HEK293 (cell line): ENCODE measurements around the gene ASTN2.

Source experiments
- CTCF ChIA-PET: fragments of 350-600 bp; formaldehyde crosslinking; extraction: SDS; loops from one replicate; lab custom pipeline; 2021; ENCODE audit warnings: antibody characterized with exemption; lab: Yijun Ruan, JAX
- POLR2A ChIA-PET: fragments of 300-600 bp; formaldehyde crosslinking; extraction: SDS; loops from one replicate; lab custom pipeline; 2020; ENCODE audit warnings: antibody characterized with exemption, inconsistent platforms; lab: Yijun Ruan, JAX
- H3K27ac ChIP-seq: fragments of 200-500 bp; sonication (Bioruptor generic); 2 replicates; pipeline ENCODE4 v1.5.1; 2014; ENCODE audit warnings: low read depth, low read length, control low read depth, inconsistent platforms; ENCODE audit errors: extremely low read depth
- H3K36me3 ChIP-seq, 2 experiments: fragments of 200-500 bp in 1 of 2; sonication (Bioruptor generic) in 1 of 2; 1 replicate in 1 of 2; 2 replicates in 1 of 2; pipeline ENCODE4 v1.5.1; 2014 to 2017; ENCODE audit warnings: inconsistent platforms in 2 of 2, low read length in 2 of 2; ENCODE audit not compliant: control insufficient read depth in 2 of 2, insufficient read depth in 1 of 2
- H3K4me1 ChIP-seq: fragments of 200-500 bp; sonication (Bioruptor generic); 2 replicates; pipeline ENCODE4 v1.5.1; 2014; ENCODE audit warnings: mild to moderate bottlenecking, low read length, inconsistent platforms; ENCODE audit not compliant: control insufficient read depth, insufficient read depth
- H3K4me3 ChIP-seq: 2 replicates; pipeline ENCODE4 v1.5.1; 2011; ENCODE audit warnings: low read depth, mild to moderate bottlenecking, control low read depth, low read length, moderate library complexity
- H3K9me3 ChIP-seq: fragments of 200-500 bp; sonication (Bioruptor generic); 2 replicates; pipeline ENCODE4 v1.5.1; 2014; ENCODE audit warnings: low read depth, low read length, inconsistent platforms; ENCODE audit not compliant: control insufficient read depth, insufficient read depth
- AEBP2 ChIP-seq: fragments of 450-650 bp; formaldehyde crosslinking; IDR thresholded peaks from 2 replicates; pipeline ENCODE4 v1.5.1; 2016; ENCODE audit warnings: missing biosample characterization, missing genetic modification characterization, borderline replicate concordance
- BCL6B ChIP-seq: fragments of 450-650 bp; formaldehyde crosslinking; IDR thresholded peaks from 2 replicates; pipeline ENCODE4 v1.5.1; 2017; ENCODE audit warnings: missing biosample characterization, missing genetic modification characterization
- GFI1B ChIP-seq: fragments of 450-650 bp; formaldehyde crosslinking; IDR thresholded peaks from 2 replicates; pipeline ENCODE4 v1.5.1; 2016; ENCODE audit warnings: missing biosample characterization, missing genetic modification characterization
- PRDM10 ChIP-seq: fragments of 450-650 bp; formaldehyde crosslinking; IDR thresholded peaks from 2 replicates; pipeline ENCODE4 v1.5.1; 2016; ENCODE audit warnings: missing biosample characterization, missing genetic modification characterization
- SP7 ChIP-seq: fragments of 450-650 bp; formaldehyde crosslinking; IDR thresholded peaks from 2 replicates; pipeline ENCODE4 v1.5.1; 2016; ENCODE audit warnings: missing biosample characterization, missing genetic modification characterization
- ZNF148 ChIP-seq: fragments of 450-650 bp; formaldehyde crosslinking; IDR thresholded peaks from 2 replicates; pipeline ENCODE4 v1.5.0; 2017; ENCODE audit warnings: missing biosample characterization, missing genetic modification characterization, borderline replicate concordance
- ZNF175 ChIP-seq: fragments of 450-650 bp; formaldehyde crosslinking; IDR thresholded peaks from 2 replicates; pipeline ENCODE4 v1.5.1; 2016; ENCODE audit warnings: missing biosample characterization, missing genetic modification characterization
- ZNF274 ChIP-seq, 2 experiments: fragments of 200-500 bp in 1 of 2; fragments of 450-650 bp in 1 of 2; sonication (Bioruptor generic) in 1 of 2; formaldehyde crosslinking in 1 of 2; IDR thresholded peaks; 2 replicates each; pipeline versions ENCODE4 v1.5.1 to v1.6.1; 2014 to 2016; ENCODE audit warnings: borderline replicate concordance in 1 of 2, inconsistent platforms in 1 of 2, low read length in 1 of 2, missing biosample characterization in 1 of 2, missing genetic modification characterization in 1 of 2
- ZNF37A ChIP-seq: fragments of 450-650 bp; IDR thresholded peaks from 2 replicates; pipeline ENCODE4 v1.5.1; 2018; ENCODE audit warnings: missing biosample characterization, missing genetic modification characterization
- ZNF837 ChIP-seq: fragments of 450-650 bp; formaldehyde crosslinking; IDR thresholded peaks from 2 replicates; pipeline ENCODE4 v1.5.1; 2016; ENCODE audit warnings: missing biosample characterization, missing genetic modification characterization
- ZSCAN18 ChIP-seq: fragments of 450-650 bp; formaldehyde crosslinking; IDR thresholded peaks from 2 replicates; pipeline ENCODE4 v1.5.1; 2016; ENCODE audit warnings: missing biosample characterization, missing genetic modification characterization

ASTN2 gene

GRCh38 chr9:116656977-116657376 lies 757.9 kb downstream of the ASTN2 start (continued):
- TF ChIP-seq ZSCAN18 (tag by site-specific recombination) = no peak
- TF ChIP-seq SP7 (tag by site-specific recombination) = no peak
- TF ChIP-seq GFI1B (tag by site-specific recombination) = no peak
- TF ChIP-seq, all 188 proteins: peak for 0

GRCh38 chr9:116656501-116656971 lies 758.3 kb downstream of the ASTN2 start:
- Histone ChIP-seq H3K36me3 (no peaks in the 10 kb centered on the region), H3K27ac (no peak overlapping the region), H3K4me1 (no peaks in the 10 kb centered on the region), H3K9me3 (no peaks in the 10 kb centered on the region), H3K4me3 (no peak overlapping the region)
- POLR2A ChIA-PET = no interaction called here
- CTCF ChIA-PET = interaction anchor here (0.5 kb wide), 1 partner anchor 21 kb away, joined by 3 read pairs; no protein-coding TSS in a partner anchor
- no peak for TF ChIP-seq ZNF274 (IDR thresholded peaks at IDR 0.05; ENCODE audit: low read length)
- TF ChIP-seq ZNF274 (tag by site-specific recombination; IDR thresholded peaks at IDR 0.05; ENCODE audit: borderline replicate concordance) = no peak
- TF ChIP-seq ZNF148 (tag by site-specific recombination) = no peak
- TF ChIP-seq PRDM10 = no peak
- no peak for TF ChIP-seq ZNF175 (tag by site-specific recombination)
- no peak for TF ChIP-seq ZNF837 (tag by site-specific recombination)
- TF ChIP-seq AEBP2 (tag by site-specific recombination) = no peak
- TF ChIP-seq ZSCAN18 (tag by site-specific recombination) = no peak
- TF ChIP-seq BCL6B (tag by site-specific recombination) = no peak
- TF ChIP-seq ZNF37A = no peak
